Naive thymus-derived CD4-positive, alpha-beta T cell (primary cell): ENCODE measurements around the gene INCENP. TPM values are rescaled to one million over a fixed set of nuclear protein-coding genes. Genes with fewer than 3 reads are reported as not detected.

Source experiments
- ATAC-seq: fragments of 150-1000 bp; cut with Tn5 transposase; 2 replicates; pipeline ENCODE4 v1.10.0; 2021; ENCODE audit warnings: mild to moderate bottlenecking, moderate library complexity
- CTCF ChIA-PET: fragments of 350-600 bp; sonication (Branson Sonifier 250); formaldehyde crosslinking; loops from one replicate; lab custom pipeline; 2021; ENCODE audit warnings: antibody characterized with exemption; lab: Charles Lee
- POLR2A ChIA-PET: fragments of 350-600 bp; sonication (Branson Sonifier 250); formaldehyde crosslinking; loops from one replicate; lab custom pipeline; 2021; ENCODE audit warnings: antibody characterized with exemption, inconsistent platforms; lab: Charles Lee
- DNase-seq, 9 donors: peaks; one replicate each; pipeline versions ENCODE4 v3.0.0 to v3.0.0-alpha.2; 2020 to 2022; ENCODE audit warnings: mixed read lengths in 1 of 9
- H3K27ac ChIP-seq: one replicate; pipeline ENCODE4 v1.7.0; 2013; ENCODE audit warnings: mild to moderate bottlenecking, low read depth, low read length, moderate library complexity
- H3K27me3 ChIP-seq, 2 donors: one replicate each; pipeline ENCODE4 v1.7.0; 2013; ENCODE audit warnings: low read length in 2 of 2, mild to moderate bottlenecking in 2 of 2, moderate library complexity in 2 of 2; ENCODE audit not compliant: control insufficient read depth in 2 of 2, insufficient read depth in 2 of 2
- H3K36me3 ChIP-seq, 3 experiments: 1 replicate in 2 of 3; 2 replicates in 1 of 3; pipeline ENCODE4 v1.7.0; 2013; ENCODE audit warnings: low read length in 3 of 3, mild to moderate bottlenecking in 3 of 3, moderate library complexity in 1 of 3; ENCODE audit not compliant: insufficient read depth in 3 of 3, control insufficient read depth in 2 of 3
- H3K4me1 ChIP-seq, 2 donors: one replicate each; pipeline ENCODE4 v1.7.0; 2013; ENCODE audit warnings: low read length in 2 of 2, mild to moderate bottlenecking in 2 of 2, moderate library complexity in 1 of 2; ENCODE audit not compliant: control insufficient read depth in 2 of 2, insufficient read depth in 2 of 2
- H3K4me3 ChIP-seq: 2 replicates; pipeline ENCODE4 v1.7.0; 2013; ENCODE audit warnings: mild to moderate bottlenecking, low read length
- H3K9me3 ChIP-seq, 3 experiments: 1 replicate in 2 of 3; 2 replicates in 1 of 3; pipeline ENCODE4 v1.7.0; 2013; ENCODE audit warnings: low read length in 3 of 3; ENCODE audit not compliant: control insufficient read depth in 2 of 3
- H3K27ac Mint-ChIP-seq, 9 donors: one replicate each; pipeline ENCODE4 v1.8.0; 2020 to 2022; ENCODE audit warnings: mixed read lengths in 9 of 9, mild to moderate bottlenecking in 8 of 9, moderate library complexity in 5 of 9, inconsistent platforms in 2 of 9
- H3K27me3 Mint-ChIP-seq, 5 donors: one replicate each; pipeline ENCODE4 v1.8.0; 2021 to 2022; ENCODE audit warnings: mixed read lengths in 5 of 5, mild to moderate bottlenecking in 1 of 5
- H3K36me3 Mint-ChIP-seq, 5 donors: one replicate each; pipeline ENCODE4 v1.8.0; 2020 to 2022; ENCODE audit warnings: mixed read lengths in 5 of 5, mild to moderate bottlenecking in 3 of 5, inconsistent platforms in 1 of 5
- H3K4me1 Mint-ChIP-seq, 7 donors: one replicate each; pipeline ENCODE4 v1.8.0; 2020 to 2022; ENCODE audit warnings: mixed read lengths in 7 of 7, mild to moderate bottlenecking in 3 of 7, inconsistent platforms in 1 of 7
- H3K4me3 Mint-ChIP-seq, 10 donors: one replicate each; pipeline ENCODE4 v1.8.0; 2020 to 2022; ENCODE audit warnings: mild to moderate bottlenecking in 10 of 10, mixed read lengths in 10 of 10, moderate library complexity in 6 of 10, inconsistent platforms in 2 of 10
- H3K9me3 Mint-ChIP-seq, 11 donors: one replicate each; pipeline ENCODE4 v1.8.0; 2020 to 2022; ENCODE audit warnings: mixed read lengths in 11 of 11, mild to moderate bottlenecking in 4 of 11, inconsistent platforms in 1 of 11, moderate library complexity in 1 of 11
- intact Hi-C, 2 donors: fragments of 100-400 bp; cut with micrococcal nuclease; formaldehyde crosslinking; loops; one replicate each; pipeline ENCODE4 v1.15.1; 2023
- polyA plus RNA-seq, 2 donors: library from polyadenylated mRNA; unstranded; fragments of 300-500 nt; fragmentation: Illumina TruSeq; gene quantifications; one replicate each; pipeline ENCODE4 v1.2.3, GENCODE V29; 2021
- total RNA-seq, 6 experiments: library from RNA in 5 of 6; stranded (reverse) in 5 of 6; gene quantifications; 1 replicate in 5 of 6; 2 replicates in 1 of 6; pipeline ENCODE4 v1.2.3 and lab custom pipeline; 2021 to 2026

The INCENP gene
- total and polyA plus RNA-seq, 7 experiments from 2014 or later = 2.8 to 124 (median 19.9) TPM

DNA sequence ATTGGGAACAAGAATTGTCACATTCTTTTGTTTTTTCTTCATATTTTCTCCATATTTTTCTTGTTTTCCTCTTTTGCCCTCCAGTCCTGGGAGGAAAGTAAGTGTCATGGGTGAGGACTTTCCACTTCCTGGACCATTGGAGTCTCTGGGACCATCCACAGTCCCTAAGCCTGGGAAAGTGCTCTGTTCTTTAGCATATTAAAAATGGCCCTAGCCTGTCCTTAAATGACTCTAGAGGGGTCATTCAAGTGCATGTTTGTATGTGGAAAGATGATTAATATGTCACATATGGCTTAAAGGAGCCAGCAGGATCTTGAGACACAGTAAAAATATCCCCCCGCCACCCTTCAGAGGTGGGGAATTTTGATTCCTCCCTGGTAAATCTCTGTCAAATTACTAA, 46.1 kb downstream of the INCENP start:
- ChIA-PET CTCF (no interaction called here), POLR2A (no interaction called here)
- Mint-ChIP-seq H3K4me1 (peaks cover 0 to 5% (median 5%) of the 10 kb centered on the region in 7 donors), H3K27ac (no peak overlapping the region), H3K36me3 (no peaks in the 10 kb centered on the region), H3K27me3 (peaks cover 33 to 44% (median 39%) of the 10 kb centered on the region in 5 donors), H3K9me3 (peaks cover 0 to 2% (median 0%) of the 10 kb centered on the region in 11 donors), H3K4me3 (no peak overlapping the region)
- no peak for ATAC-seq
- no peak for DNase-seq
- H3K4me1 ChIP-seq = peaks cover 0 to 4% of the 10 kb centered on the region in 2 donors
- intact Hi-C loops = no loop called here
- no peaks in the 10 kb centered on the region for H3K9me3 ChIP-seq
- H3K27ac ChIP-seq = no peak overlapping the region
- H3K4me3 ChIP-seq = no peak overlapping the region
- no peaks in the 10 kb centered on the region for H3K36me3 ChIP-seq
- H3K27me3 ChIP-seq = no peaks in the 10 kb centered on the region

DNA sequence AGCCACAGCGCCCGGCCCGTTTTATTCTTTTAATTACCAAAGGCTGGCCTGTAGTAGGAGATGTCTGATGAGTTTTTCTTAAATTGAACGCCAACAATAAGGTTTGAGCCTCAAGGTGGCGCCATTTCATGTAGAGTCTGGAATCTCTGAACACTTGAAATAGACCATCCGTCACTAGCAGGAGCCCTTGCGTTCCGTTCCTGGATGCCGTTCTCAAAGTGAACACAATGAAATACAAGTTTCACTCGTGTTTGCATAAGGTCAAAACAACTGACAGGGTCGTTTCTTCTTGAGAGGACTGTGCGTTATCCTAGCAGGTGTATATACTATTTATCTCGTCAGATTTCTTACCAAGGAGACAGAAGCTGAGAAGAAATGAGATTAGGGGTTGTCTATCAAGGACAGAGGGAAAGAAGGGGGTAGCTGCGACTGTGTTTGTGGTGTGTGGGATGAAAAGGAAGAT, 47.5 kb downstream of the INCENP start:
- ChIA-PET POLR2A (interaction anchor here (0.7 kb wide), 1 partner anchor 1342 kb away, joined by 5 read pairs; no protein-coding TSS in a partner anchor), CTCF (no interaction called here)
- no peaks in the 10 kb centered on the region for H3K36me3 ChIP-seq
- Mint-ChIP-seq H3K4me3 (peak overlapping the region in 8 of 10 donors; percentile 10 to 71 (median 31)), H3K36me3 (no peaks in the 10 kb centered on the region), H3K27ac (peak overlapping the region in 1 of 9 donors; percentile 0), H3K9me3 (peaks cover 0 to 2% (median 0%) of the 10 kb centered on the region in 11 donors), H3K27me3 (peaks cover 30 to 35% (median 34%) of the 10 kb centered on the region in 5 donors), H3K4me1 (peaks cover 0 to 5% (median 5%) of the 10 kb centered on the region in 7 donors)
- peak; percentile 38 to 75 (median 67) for DNase-seq
- H3K4me3 ChIP-seq = no peak overlapping the region
- no peaks in the 10 kb centered on the region for H3K27me3 ChIP-seq
- H3K4me1 ChIP-seq = peaks cover 0 to 4% of the 10 kb centered on the region in 2 donors
- no peaks in the 10 kb centered on the region for H3K9me3 ChIP-seq
- no peak overlapping the region for H3K27ac ChIP-seq
- ATAC-seq = peak; percentile 92
- intact Hi-C loops = loop anchor here (1.0 kb wide), 3 partner anchors 140 to 209 kb away; no protein-coding TSS in a partner anchor

DNA sequence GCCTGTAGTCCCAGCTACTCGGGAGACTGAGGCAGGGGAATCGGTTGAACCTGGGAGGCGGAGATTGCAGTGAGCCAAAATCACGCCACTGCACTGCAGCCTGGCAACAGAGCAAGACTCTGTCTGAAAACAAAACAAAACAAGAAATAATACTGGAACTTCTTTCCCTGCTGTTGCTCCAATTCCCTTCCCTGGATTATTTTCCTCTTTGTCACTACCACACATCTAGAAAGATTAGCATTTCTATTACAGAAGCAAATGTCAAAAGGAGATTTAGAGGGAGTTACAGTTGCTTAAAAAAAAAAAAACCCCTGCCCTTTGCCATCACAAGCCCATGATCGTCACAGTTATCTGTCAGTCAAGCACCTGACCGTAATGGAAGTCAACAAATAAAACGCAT, 48.5 kb downstream of the INCENP start:
- DNase-seq = no peak
- Histone ChIP-seq H3K4me1 (peaks cover 0 to 4% of the 10 kb centered on the region in 2 donors), H3K36me3 (no peaks in the 10 kb centered on the region), H3K4me3 (no peak overlapping the region), H3K27ac (no peak overlapping the region), H3K9me3 (no peaks in the 10 kb centered on the region), H3K27me3 (no peaks in the 10 kb centered on the region)
- ATAC-seq = no peak
- H3K27me3 Mint-ChIP-seq = peaks cover 29 to 41% (median 35%) of the 10 kb centered on the region in 5 donors
- peaks cover 0 to 2% (median 0%) of the 10 kb centered on the region in 11 donors for H3K9me3 Mint-ChIP-seq
- POLR2A ChIA-PET = no interaction called here
- peaks cover 0 to 5% (median 5%) of the 10 kb centered on the region in 7 donors for H3K4me1 Mint-ChIP-seq
- no peak overlapping the region for H3K27ac Mint-ChIP-seq
- intact Hi-C loops = no loop called here
- H3K4me3 Mint-ChIP-seq = no peak overlapping the region
- CTCF ChIA-PET = interaction anchor here (0.5 to 1.2 kb wide), 4 partner anchors 28 to 375 kb away, joined by 3 read pairs; no protein-coding TSS in a partner anchor
- H3K36me3 Mint-ChIP-seq = no peaks in the 10 kb centered on the region

DNA sequence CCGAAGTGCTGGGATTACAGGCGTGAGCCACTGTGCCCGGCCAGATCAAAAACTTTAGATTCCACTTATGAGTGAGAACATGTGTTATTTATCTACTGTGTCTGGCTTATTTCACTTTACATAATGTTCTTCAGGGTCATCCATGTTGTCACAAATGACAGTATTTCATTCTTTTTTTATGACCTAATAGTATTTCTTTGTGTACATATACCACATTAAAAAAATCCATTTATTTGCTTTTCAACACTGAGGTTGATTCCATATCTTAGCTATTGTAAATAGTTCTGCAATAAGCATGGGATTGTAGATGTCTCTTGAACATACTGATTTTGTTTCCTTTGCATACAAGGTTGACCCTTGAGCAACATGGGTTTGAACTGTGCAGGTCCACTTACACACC, 53.0 kb downstream of the INCENP start:
- Mint-ChIP-seq H3K4me3 (no peak overlapping the region), H3K4me1 (no peaks in the 10 kb centered on the region), H3K36me3 (no peaks in the 10 kb centered on the region), H3K9me3 (no peaks in the 10 kb centered on the region), H3K27ac (no peak overlapping the region), H3K27me3 (peaks cover 6 to 26% (median 19%) of the 10 kb centered on the region in 5 donors)
- H3K4me1 ChIP-seq = no peaks in the 10 kb centered on the region
- H3K4me3 ChIP-seq = no peak overlapping the region
- H3K9me3 ChIP-seq = no peaks in the 10 kb centered on the region
- intact Hi-C loops = no loop called here
- DNase-seq (no peak), ATAC-seq (no peak)
- CTCF ChIA-PET = no interaction called here
- H3K36me3 ChIP-seq = no peaks in the 10 kb centered on the region
- POLR2A ChIA-PET = no interaction called here
- H3K27me3 ChIP-seq = no peaks in the 10 kb centered on the region
- no peak overlapping the region for H3K27ac ChIP-seq

DNA sequence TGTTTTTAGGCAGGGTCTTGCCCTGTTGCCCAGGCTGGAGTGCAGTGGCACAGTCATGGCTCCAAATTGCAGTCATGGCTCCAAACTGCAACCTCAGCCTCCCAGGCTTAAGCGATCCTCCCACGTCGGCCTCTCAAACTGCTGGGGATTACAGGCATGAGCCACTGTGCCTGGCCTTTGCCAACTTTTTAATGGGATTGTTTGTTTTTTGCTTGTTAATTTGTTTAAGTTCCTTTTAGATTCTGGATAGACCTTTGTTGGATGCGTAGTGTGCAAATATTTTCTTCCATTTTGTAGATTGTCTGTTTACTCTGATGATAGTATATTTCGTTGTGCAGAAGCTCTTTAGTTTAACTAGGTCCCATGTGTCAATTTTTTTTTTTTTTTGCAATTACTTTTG, 56.2 kb downstream of the INCENP start:
- Histone ChIP-seq H3K9me3 (no peaks in the 10 kb centered on the region), H3K36me3 (no peaks in the 10 kb centered on the region), H3K4me1 (no peaks in the 10 kb centered on the region), H3K27me3 (no peaks in the 10 kb centered on the region), H3K27ac (no peak overlapping the region), H3K4me3 (no peak overlapping the region)
- CTCF ChIA-PET = no interaction called here
- ATAC-seq (no peak), DNase-seq (no peak)
- H3K36me3 Mint-ChIP-seq = peaks cover 0 to 3% (median 0%) of the 10 kb centered on the region in 5 donors
- H3K4me1 Mint-ChIP-seq = no peaks in the 10 kb centered on the region
- intact Hi-C loops = no loop called here
- POLR2A ChIA-PET = no interaction called here
- H3K4me3 Mint-ChIP-seq = no peak overlapping the region
- H3K9me3 Mint-ChIP-seq = peaks cover 0 to 12% (median 4%) of the 10 kb centered on the region in 11 donors
- no peak overlapping the region for H3K27ac Mint-ChIP-seq
- peaks cover 12 to 23% (median 14%) of the 10 kb centered on the region in 5 donors for H3K27me3 Mint-ChIP-seq

DNA sequence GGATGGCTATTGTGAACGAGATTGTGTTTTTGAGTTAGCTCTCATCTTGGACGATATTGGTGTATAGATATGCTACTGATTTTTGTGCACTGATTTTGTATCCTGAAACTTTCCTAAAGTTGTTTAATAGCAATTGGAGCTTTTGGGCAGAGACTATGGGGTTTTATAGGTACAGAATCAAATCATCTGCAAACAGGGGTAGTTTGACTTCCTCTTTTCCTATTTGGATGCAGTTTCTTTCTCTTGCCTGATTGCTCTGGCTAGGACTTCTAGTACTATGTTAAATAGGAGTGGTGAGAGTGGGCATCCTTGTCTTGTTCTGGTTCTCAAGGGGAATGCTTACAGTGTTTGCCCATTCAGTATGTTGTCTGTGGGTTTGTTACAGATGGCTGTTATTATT, 57.3 kb downstream of the INCENP start:
- peaks cover 0 to 15% (median 4%) of the 10 kb centered on the region in 11 donors for H3K9me3 Mint-ChIP-seq
- no peaks in the 10 kb centered on the region for H3K4me1 Mint-ChIP-seq
- H3K27ac Mint-ChIP-seq = no peak overlapping the region
- H3K27me3 Mint-ChIP-seq = peaks cover 18 to 27% (median 19%) of the 10 kb centered on the region in 5 donors
- no peak for ATAC-seq
- no peak for DNase-seq
- H3K4me1 ChIP-seq = no peaks in the 10 kb centered on the region
- POLR2A ChIA-PET = no interaction called here
- H3K4me3 Mint-ChIP-seq = no peak overlapping the region
- H3K36me3 Mint-ChIP-seq = peaks cover 0 to 7% (median 0%) of the 10 kb centered on the region in 5 donors
- CTCF ChIA-PET = no interaction called here
- H3K27me3 ChIP-seq = no peaks in the 10 kb centered on the region
- no peaks in the 10 kb centered on the region for H3K9me3 ChIP-seq
- intact Hi-C loops = no loop called here
- no peaks in the 10 kb centered on the region for H3K36me3 ChIP-seq
- no peak overlapping the region for H3K27ac ChIP-seq
- no peak overlapping the region for H3K4me3 ChIP-seq
